Skin of body (tissue), 2 donors: ENCODE data around the gene CCDC200. TPM values are rescaled to one million over a fixed set of nuclear protein-coding genes. Genes with fewer than 3 reads are reported as not detected.
"Not testable (repeated sequence)": the region's sequence is repeated elsewhere in the genome, so short reads cannot be mapped to it uniquely, and the experiment has no call there.

ENCODE experiments used
- DNase-seq: peaks from one replicate; lab custom pipeline; 2025; lab: John Stamatoyannopoulos, UW
- total RNA-seq: library from RNA; depleted of rRNA; stranded (reverse); fragments of >200 nt; gene quantifications from one replicate; pipeline ENCODE4 v1.2.3, GENCODE V29; 2014

The CCDC200 gene
- not detected for total RNA-seq

GRCh38 chr17:43228020-43228782, at the start of gene CCDC200:
CCDC200 (minus strand) TSS chr17:43228623; CDS start chr17:43228554, 69 bp downstream.
- not testable (repeated sequence) for DNase-seq

GRCh38 chr17:43272914-43273313, 44.5 kb upstream of the CCDC200 start:
- DNase-seq, result not testable (repeated sequence)

GRCh38 chr17:43272483-43272882, 44.1 kb upstream of the CCDC200 start:
- not testable (repeated sequence) for DNase-seq

- DNase-seq, result not testable (repeated sequence)
Observed at GRCh38 chr17:43270552-43271504, 42.4 kb upstream of the CCDC200 start.

- DNase-seq, result not testable (repeated sequence)
Observed at GRCh38 chr17:43246456-43246855, 18.0 kb upstream of the CCDC200 start.

GRCh38 chr17:43240596-43241352, 12.4 kb upstream of the CCDC200 start:
- not testable (repeated sequence) for DNase-seq

GRCh38 chr17:43239597-43239996, 11.2 kb upstream of the CCDC200 start:
- DNase-seq, result not testable (repeated sequence)

GRCh38 chr17:43233877-43234276, 5.5 kb upstream of the CCDC200 start, which contains the start of gene RNU2-1:
RNU2-1 (minus strand) TSS chr17:43233977.
- not testable (repeated sequence) for DNase-seq

- DNase-seq, result not testable (repeated sequence)
Observed at GRCh38 chr17:43233263-43233662, 4.8 kb upstream of the CCDC200 start.

- not testable (repeated sequence) for DNase-seq
Observed at GRCh38 chr17:43232021-43232699, 3.7 kb upstream of the CCDC200 start.

- not testable (repeated sequence) for DNase-seq
Observed at GRCh38 chr17:43231205-43232020, 3.0 kb upstream of the CCDC200 start.

- DNase-seq, result no peak
Observed at GRCh38 chr17:43226393-43226792, 2.0 kb downstream of the CCDC200 start.

GRCh38 chr17:43224146-43224705, 4.2 kb downstream of the CCDC200 start:
- no peak for DNase-seq

GRCh38 chr17:43220511-43221125, 7.8 kb downstream of the CCDC200 start:
- no peak for DNase-seq

GRCh38 chr17:43219746-43220380, 8.6 kb downstream of the CCDC200 start:
- no peak for DNase-seq

- DNase-seq, result no peak
Observed at GRCh38 chr17:43219001-43219400, 9.4 kb downstream of the CCDC200 start.

GRCh38 chr17:43217614-43218087, 10.8 kb downstream of the CCDC200 start:
- no peak for DNase-seq
